DMS79 (cell line): Measurements from ENCODE around the gene BTBD7.

Experiments used
- DNase-seq: peaks from one replicate; lab custom pipeline; 2025; lab: John Stamatoyannopoulos, UW

Gene BTBD7

DNA sequence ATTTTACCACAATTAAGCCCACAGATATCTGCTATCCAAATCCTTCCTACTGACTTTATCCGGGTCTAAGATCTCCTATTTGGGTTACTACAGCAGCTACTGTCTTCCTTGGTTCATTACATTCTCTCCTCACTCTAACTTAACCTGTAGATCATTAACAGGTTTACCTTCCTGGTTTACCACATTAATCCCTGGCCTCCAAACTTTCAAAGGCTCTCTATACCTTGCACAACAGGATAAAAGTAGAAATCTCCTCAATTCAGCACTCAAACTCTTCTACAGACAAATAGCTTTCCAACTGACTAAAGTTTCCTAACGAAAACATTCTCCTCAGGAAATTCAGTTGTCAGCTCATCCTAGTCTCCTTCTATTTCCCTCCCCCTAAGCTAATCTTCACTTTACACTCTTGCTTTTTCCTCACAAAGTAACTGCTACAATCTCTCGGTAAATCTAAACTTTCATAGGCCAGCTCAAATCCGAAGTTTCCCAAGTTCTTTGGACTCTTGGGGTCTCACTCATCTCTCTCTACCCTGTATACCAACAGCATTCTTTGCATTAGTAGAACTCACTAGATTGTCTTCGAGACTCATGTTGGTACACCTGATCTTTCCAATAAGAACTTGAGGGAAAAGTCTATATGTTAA is 2.7 kb downstream of the BTBD7 start:
- DNase-seq = no peak

DNA sequence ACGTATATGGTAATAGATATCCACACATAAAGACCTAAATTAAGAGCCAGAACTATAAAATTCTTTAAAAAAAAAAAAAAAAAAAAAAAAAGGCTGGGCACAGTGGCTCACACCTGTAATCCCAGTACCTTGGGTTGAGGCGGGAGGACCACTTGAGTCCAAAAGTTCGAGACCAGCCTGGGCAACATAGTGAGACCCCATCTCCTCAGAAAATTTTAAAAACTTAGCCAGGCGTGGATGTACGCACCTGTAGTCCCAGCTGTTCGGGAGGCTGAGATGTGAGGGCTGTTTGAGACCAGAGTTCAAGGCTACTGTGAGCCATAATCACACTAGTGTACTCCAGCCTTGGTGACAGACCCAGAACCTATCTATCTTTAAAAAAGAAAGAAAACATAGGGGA is 4.3 kb downstream of the BTBD7 start:
- no peak for DNase-seq

DNA sequence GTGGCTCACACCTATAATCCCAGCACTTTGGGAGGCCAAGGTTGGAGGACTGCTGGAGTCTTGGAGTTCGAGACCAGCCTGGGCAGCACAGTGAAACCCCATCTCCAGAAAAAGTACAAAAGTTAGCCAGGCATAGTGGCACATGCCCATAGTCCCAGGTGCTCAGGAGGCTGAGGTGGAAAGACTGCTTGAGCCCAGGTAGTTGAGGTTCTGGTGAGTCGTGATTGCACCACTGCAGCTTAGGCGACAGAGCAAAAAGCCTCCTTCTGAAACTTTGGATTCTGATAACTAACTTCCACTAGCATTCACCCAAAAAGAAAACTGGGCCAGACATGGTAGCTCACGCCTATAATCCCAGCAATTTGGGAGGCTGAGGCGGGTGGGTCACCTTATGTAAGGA is 6.6 kb downstream of the BTBD7 start:
- DNase-seq = no peak

DNA sequence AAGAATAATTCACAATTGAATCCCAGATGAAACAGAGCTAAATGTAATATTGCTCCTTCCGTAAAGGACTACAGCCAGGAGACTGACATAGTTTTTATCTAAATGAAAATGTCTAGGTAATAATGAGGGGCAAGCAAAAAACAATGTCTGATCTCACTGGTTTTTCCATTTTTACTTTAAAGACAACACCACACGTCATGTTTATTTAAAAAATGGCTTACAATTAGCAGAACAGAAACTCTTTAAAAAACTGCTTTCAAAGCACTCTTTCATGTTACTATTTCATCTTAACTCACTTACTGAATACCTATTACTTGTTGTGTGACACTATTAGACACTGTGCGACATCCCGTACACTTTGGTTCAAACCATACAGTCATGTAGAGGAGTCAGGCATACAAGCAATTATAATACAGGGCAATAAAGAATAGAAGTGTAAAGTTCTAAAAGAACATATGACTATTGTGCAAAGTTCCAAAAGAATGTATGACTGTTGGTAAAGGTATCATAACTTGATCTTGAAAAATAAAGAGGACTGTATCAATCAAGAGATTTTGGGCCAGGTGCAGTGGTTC is 9.1 kb downstream of the BTBD7 start:
- DNase-seq = no peak

DNA sequence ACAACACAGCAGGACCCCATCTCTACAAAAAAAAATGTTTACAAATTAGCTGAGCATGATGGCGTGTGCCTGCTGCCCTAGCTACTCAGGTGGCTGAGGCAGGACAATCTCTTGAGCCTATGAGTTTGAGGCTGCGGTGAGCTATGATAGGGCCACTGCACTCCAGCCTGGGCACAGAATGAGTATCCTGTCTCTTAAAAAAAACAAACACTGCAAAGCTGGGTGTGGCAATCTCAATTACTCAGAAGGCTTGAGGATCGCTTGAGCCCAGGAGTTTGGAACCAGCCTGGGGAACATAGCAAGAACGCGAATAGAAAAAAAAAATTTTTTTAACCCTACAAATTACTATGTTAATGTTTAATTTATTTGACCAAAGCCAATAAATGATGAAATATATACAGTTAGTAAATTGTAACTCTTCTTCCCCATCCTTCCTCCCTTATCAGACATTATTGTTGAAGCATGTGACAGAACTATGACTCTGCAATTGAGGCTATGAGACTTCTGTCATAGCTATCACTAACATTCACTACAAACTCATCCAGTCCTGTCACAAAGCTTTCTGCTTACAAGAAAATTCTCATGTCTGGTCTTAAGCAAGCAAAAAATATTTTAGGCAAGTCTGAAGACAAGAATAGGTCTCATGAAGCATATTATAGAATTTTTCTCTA is 9.8 kb downstream of the BTBD7 start:
- no peak for DNase-seq

DNA sequence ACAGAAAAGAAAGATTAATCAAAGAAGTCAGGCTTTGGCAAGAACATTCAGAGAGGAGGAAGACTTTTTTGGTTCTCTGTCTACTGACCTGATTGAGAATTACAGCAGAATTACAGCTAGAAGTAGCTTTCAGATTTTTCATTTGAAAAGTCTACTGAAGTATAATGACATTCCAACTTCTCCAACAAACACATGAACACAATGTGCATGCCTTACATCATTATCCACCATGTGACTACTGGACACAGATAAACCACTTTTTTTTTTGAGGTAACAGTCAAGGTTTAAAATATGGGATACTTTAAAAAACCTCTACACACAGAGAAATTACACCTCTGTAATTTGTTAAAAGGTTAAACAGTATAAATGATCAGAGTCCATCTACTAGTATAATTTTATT is 12.3 kb downstream of the BTBD7 start:
- DNase-seq = no peak

DNA sequence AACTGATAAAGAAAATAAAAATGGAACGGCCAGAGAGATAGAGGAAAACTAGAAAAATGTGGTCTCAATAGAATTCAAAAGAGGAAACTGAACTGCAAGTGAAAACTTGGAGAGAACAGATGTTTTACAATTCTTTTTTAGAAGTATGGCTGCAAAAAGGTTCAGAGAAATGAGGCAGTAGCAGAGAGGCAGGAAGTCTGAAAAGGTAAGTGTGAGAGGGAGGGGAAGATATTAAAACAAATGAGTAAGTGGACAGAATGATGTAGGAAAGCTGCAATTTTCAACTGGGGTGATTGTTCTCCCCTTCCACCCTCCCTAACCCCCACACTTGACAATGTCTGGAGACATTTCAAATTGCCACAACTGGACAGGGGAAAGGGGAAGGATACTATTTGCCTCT is 12.9 kb downstream of the BTBD7 start:
- no peak for DNase-seq

DNA sequence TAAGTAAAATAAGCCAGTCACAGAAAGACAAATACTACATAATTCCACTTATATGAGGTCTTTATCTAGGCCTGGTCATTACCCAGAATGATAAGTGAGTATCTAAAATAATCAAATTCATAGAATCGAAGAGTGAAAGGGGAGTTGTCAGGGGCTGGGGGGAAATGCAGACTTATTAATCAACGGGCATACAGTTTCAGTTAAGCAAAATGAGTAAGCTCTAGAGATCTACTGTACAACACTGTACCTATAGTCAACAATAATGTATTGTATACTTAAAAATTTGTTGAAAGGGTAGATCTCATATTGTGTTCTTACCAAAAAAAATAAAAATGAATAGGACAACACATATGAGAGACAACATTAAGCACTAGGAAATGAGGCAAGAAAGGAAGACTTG is 13.3 kb downstream of the BTBD7 start:
- no peak for DNase-seq

DNA sequence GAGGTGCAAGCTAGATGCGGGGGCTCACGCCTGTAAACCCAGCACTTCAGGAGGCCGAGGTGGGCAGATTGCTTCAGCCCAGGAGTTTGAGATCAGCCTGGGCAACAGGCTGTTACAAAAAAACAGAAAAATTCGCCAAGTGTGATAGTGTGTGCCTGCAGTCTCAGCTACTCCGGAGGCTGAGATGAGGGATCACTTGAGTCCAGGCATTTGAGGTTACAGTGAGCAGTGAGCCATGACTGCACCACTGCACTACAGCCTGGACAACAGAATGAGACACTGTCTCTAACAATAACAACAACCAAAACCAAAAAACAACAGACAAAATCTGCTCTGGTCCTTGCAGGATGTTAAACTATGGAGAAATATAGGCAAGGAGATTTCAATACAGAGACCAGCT is 13.9 kb downstream of the BTBD7 start:
- peak; percentile 55 for DNase-seq

DNA sequence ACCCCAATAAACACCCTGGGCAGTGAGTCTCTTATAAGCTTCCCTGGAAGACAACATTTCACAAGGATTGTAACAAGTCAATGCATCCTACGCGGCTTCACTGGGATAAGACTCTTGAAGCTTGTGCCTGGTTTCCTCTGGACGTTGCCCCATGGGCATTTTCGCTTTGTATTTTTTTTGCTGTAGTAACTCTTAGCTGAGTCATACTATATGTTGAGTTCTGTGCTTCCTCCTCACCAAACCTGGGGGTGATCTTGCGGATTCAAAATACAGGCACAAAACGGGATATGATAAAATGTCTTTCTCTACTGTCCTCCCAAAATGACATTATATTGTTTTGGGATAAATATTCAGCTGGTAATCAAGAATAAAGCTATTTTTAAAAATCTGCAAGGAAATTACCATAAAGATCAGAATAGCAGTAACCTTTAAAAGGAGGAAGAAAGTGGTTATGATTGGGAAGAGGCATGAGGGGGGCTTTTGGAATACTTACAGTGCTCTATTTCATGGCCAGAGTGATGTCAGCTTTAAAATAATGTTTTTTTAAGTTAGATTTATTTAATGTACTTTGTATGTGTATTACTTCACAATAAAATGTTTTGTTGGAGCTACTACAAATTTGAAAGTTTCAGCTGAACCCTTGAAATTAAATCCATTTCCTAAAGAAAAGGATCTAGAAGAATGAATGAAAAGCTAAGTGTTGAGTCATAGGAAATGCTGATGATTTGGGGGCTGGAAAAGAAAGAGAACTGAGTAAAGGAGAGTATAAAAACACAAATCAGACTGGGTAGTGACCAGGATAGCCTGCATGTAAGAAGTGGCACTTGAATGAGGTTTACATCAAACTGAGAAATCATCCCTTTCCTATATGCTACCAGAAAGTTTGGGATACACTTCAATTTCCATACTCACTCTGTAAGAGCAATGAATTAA is 14.7 kb downstream of the BTBD7 start:
- no peak for DNase-seq

DNA sequence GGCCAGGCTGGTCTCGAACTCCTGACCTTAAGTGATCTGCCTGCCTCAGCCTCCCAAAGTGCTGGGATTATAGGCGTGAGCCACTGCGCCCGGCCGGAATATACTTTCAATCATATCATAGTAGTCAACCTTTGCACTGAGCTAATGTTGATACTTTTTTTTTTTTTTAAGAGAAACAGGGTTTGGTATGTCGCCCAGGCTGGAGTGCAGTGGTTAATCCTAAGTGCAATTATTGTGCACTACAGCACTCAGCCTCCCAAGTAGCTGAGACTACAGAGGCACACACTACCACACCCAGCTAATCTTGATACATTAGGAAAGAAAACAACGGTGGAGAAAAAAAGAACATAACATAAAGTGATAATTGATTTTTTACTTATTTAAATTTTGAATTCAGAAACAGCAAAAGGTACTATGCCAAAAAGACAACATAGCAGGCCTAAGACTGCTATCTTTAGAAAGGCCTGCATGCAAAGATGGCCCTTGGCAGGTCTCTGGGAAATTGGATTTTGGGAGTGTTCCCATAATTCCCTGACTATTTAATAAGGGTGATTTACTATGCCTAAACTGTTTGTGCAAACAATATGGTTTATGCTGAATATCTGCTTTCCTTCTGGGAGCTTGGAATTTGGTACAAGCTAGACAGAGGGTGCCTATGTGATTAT is 15.5 kb downstream of the BTBD7 start:
- peak; percentile 52 for DNase-seq

DNA sequence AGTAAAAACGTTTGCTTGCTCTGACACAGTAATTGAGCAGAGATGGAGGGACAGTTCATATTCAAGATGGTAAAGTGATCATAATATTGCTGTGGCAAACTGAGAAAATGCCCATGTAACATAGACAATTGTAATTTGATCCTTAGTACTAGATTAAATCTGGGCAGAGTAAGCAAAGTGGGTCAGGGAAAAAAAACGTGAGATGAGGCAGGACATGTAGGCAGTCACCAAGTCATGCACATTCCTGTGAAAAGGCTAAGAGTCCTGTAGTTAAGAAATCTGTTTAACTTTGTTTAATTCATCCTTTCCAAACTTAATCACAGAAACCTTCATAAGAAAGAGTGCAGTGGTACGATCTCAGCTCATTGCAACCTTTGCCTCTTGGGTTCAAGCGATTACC is 16.1 kb downstream of the BTBD7 start:
- DNase-seq = no peak

DNA sequence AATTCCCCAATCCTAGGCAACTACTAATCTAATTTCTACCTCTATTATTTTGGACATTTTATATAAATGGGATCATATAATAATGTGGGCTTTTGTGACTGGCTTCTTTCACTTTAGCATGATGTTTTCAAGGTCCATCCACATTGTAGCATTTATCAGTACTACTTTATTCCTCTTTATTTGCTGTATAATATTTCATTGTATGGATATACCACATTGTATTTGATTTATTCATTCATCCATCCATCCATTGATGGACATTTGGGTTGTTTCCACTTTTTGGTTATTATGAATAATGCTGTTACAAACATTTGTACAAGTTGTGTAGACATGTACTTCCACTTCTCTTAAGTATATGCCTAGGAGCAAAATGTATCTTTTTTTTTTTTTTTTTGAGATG is 17.3 kb downstream of the BTBD7 start:
- DNase-seq = no peak

DNA sequence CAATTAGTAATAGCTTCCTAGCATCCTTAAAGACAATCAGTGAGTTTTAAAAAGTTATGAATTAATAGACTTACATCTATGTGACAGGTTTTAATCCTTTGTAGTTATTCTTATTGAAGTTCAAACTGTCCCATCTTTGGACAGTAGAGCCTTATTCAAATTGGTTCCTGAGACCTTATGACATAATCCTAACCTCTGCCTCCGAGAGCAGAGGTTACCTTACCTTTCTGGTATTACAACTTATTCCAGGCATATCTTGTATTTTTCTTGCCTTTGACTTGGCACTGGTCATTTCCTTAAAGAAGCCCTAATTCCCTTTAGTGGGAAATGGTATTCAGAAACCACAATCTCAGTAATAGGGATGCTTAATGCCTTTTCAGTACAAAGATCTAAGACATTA is 21.8 kb downstream of the BTBD7 start:
- DNase-seq = no peak

DNA sequence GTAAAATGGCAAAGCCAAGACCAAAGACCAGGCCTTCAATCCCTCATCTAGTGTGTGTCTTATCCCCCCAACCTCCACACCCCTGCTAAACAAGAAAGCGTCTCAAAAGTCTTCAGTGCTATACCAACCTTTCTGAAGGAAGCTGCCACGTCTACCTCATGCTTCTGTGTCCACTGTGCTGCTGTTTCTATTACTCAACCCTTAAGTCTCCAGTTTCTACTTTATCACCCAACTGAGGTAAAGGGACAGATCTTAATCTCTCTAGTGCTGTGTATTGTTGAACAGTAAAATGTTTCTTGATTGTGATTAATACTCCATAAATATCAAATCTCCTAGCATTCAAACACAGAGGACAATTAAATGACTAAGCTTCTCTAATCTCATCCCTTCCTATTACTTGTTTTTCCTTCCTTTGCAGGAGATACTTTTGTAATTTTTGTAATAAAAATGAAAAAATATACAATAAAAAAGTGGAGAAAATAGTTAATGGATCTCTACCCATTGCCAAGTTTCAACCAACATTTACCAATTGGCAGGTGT is 23.3 kb downstream of the BTBD7 start:
- DNase-seq = no peak

DNA sequence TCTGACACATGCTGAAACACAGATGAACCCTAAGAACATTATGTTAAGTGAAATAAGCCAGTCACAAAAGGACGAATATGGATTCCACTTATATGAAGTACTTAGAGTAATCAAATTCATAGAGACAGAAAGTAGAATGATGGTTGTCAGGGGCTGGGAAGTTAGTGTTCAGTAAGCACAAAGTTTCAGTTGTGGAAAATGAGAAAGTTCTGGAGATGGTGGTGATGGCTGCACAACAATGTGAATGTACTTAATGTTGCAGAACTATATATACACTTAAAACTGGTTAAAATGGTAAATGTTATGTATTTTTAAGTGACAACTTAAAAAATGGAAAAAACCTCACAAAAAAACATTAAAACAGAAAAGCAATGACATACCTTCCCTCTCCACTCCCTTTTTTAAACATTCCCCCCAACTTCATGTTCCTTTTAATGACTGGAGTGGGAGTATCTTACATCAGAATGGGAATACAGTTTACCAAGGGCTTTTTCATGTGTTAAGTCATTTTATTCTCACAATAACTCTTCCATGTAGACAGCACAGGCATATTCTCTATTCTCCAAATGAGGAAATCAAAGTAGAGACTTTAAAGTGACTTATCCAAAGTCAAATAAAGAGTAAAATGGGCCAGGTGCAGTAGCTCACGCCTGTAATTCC is 24.0 kb downstream of the BTBD7 start:
- no peak for DNase-seq

DNA sequence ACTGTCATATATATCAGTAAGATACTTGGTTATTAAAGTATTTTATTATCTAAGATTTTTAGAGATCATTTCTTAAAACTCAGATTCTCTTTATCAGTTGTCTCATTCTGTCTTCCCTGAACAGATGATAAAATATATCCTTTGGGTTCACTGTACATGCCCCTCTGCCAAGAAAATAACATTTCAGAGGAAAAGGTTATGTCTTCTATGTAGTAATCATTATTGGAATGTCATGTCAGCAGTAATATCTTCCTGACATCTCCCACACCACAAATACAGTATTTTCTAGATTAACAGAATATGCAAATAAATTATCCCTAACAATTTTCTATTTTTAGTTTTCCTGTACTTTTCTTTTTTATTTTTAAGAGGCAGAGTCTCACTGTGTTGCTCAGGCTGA is 26.0 kb downstream of the BTBD7 start:
- DNase-seq = no peak

DNA sequence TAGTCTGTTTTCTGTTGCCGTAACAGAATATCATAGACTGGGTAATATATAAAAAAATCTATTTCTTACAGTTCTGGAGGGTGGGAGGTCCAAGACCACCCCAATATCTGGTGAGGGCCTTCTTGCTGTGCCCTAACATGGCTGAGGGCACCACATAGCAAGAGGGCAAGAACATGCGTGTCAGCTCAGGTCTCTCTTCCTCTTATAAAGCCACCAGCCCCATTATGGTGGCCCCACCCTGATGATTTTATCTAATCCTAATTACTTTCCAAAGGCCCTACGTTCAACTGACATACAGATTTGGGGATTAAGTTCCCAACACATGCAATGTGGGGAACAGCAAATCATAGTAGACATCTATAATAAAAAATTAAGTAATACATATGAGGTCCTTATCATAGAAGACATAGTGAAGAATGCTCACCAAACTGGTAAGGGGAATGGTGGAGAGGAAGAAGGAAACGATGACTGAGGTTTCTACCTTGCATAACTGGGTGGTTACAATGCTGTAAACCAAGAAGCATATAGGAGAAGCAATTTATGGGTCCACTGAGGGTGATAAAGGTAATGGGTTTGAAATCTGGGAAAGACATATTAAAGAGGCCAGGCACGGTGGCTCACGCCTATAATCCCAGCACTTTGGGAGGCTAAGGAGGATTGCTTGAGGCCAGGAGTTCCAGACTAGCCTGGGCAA is 27.0 kb downstream of the BTBD7 start:
- DNase-seq = no peak

DNA sequence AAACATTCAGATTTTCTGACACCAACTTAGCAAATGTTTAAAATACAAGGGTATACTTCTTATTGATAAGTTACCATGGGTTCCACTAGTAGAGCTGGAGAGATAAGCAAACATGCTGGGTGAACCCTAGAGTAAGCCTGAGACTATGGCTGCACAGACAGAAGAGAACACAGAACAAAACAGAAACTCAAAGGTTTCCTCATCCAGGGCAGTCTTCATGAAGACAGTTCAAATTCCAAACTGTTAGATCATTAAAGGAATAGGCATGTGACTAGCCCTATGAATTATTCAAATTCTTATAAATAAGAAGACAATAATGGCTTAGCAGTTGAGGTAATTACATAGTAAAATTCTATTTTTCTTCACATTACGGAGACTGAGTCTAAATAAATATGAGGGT is 28.1 kb downstream of the BTBD7 start:
- no peak for DNase-seq

DNA sequence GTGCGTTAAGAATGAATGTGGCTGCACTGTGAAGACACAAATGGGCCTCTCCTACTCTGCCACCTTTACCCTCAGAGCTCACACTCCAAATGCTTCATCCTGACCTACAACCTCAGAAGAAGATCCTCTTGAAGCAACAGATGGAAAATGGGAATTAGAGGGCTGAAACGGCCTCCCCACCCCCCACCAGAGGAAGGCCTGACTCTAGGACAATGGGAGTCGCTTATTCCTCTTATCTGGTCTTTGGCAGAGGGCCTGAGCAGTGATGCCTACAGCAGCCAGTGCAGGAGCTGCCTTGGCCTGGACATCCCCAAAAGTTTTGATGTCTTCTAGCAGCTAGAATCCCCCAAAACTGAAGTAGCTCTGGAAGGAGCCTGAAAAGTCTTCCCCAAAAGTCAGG is 29.2 kb downstream of the BTBD7 start:
- DNase-seq = no peak
